A172 (cell line): ENCODE measurements around the gene BICC1. TPM values are rescaled to one million over a fixed set of nuclear protein-coding genes. Genes with fewer than 3 reads are reported as not detected.

Experiments used
- DNase-seq: peaks from one replicate; pipeline ENCODE4 v3.0.0-alpha.2; 2015; ENCODE audit warnings: low spot score
- total RNA-seq: library from RNA; depleted of rRNA; stranded (reverse); fragments of >200 nt; shearing (Covaris generic); gene quantifications from 2 replicates; pipeline ENCODE4 v1.2.3, GENCODE V29; 2014

Gene BICC1
- total RNA-seq, 1 experiment from 2014 or later, result 1.3 TPM

DNA sequence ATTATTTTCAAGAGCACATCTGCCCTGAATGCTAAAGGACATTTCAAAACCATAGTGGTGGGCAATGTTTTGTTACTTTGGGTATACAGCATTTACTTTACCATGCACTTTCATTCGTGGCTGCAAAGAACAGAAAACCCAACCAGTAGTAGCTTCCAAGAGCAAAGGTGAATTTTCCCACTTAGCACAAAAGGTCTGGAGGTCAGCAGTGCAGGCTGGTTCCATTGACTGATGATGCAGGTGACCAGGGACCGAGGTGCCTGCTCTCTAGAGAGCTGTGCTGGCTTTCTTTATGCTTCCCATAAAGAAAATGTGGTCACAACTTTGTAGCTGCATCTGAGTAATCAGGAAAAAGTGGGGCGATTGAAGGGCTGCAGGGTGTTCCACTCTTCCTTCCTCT lies 240.0 kb downstream of the BICC1 start:
- DNase-seq, result no peak

DNA sequence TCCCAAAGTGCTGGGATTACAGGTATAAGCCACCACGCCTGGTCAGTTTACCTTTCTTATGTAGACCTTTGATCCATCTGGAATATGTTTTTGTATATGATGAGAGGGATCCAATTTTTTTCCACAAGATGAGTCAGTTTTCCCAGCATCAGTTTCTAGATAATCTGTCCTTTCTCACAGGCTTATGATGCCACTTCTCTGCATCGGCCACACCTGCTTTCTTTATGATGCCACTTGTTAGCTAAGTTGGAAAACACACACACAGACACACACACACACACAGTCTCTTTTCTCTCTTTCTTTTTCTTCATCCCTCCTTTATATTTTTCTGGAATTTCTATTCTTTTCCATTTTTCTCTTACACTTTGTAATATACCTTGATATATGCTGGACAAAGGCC lies 240.8 kb downstream of the BICC1 start:
- no peak for DNase-seq

DNA sequence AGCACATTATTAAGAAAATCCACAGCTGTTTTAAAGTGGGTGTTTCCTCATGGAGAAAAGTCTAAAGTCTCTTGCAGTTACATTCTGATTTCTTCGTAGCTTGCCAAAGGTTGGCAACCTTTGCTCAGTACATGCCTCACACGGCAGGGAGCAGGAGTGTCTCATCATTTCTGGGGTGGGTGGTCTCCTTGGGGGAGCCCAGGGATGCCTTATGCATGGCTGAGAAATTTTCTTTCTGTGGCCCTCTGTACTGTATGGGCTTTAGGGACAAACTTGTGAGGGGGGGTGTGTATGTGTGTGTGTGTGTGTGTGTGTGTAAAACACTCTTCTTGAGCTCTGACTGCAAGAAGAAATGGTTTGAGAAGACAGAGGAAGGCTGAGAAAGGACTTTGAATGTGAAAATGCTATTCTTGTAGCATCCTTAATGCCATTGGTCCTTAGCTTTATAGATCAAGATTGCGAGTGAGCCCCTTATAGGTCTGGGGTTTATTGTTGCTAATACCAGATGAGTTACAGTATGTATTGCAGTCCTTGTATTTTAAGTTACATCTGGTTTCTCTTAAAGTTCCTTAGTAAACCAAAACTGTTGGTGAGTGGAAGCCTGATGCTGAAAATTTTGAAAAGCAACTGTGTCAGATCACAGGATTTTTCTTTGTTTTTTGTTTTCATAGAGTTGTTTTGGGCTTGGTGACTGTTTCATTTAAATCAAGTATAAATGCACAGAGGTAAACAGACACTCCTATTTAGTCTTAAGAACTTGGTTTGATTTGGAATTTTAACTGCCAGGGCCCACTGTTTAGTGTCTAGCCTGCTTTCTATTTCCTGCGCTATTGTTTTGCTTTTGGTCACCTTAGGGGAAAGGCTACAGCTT lies 242.0 kb downstream of the BICC1 start:
- DNase-seq, result no peak

DNA sequence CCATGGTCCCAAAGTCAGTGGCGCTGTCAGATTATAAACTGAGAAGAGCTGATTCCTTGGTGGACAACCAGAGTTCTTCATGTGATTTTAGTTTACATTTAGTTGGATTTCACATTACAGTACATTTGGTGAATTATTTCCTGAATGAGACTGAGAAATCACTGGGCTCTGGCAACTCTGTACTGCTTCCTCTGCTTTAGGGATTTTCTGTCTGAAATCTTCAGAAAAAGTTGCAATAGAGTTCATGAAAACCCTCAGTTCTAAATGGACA lies 242.6 kb downstream of the BICC1 start:
- no peak for DNase-seq

DNA sequence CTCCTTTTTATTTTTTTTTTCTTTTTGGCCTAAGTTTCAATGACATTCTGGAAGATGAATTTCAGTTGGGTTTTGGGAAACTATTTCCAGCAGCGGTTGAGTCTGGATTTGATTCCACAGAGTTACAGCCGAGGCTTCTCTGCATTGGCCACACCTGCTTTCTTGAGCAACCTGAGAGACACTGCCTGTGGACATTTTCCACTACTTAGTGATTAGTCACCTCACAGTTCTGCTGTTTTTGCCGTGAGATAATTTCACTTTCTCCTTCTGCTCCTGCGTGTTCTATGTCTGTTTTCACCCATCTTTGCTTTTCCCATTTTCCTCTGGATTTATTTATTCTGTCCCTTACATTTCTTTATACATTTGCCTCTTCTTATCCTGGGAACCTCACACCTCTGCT lies 243.0 kb downstream of the BICC1 start:
- DNase-seq, result peak; percentile 45

DNA sequence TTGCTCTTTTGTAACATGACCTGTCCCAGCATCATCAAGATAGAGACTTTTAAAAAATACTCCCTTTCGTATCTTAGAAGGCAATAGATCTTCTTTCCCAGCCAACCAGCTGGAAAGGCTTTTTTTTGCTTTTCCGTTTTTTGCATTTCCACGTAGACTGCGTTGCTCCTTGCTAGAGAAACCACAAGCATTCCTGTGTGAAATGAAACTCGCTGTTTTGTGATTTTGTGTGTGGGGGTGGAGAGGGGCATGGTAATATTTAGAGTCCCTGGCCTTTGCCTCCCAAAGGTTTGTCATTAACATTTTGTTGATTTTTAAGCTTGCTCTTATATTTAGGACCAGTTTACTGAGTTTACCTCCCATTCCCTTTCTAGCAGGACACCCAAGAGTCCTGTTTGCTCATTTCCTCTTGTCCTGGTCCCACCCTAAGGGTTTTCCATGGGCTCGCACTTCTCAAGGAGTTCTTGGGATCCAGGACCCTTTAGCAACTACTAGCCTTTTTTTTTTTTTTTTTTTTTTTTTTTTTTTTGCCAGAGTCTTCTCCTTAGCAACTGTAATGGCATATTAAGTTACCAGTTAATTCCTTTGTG lies 243.6 kb downstream of the BICC1 start:
- DNase-seq, result no peak

DNA sequence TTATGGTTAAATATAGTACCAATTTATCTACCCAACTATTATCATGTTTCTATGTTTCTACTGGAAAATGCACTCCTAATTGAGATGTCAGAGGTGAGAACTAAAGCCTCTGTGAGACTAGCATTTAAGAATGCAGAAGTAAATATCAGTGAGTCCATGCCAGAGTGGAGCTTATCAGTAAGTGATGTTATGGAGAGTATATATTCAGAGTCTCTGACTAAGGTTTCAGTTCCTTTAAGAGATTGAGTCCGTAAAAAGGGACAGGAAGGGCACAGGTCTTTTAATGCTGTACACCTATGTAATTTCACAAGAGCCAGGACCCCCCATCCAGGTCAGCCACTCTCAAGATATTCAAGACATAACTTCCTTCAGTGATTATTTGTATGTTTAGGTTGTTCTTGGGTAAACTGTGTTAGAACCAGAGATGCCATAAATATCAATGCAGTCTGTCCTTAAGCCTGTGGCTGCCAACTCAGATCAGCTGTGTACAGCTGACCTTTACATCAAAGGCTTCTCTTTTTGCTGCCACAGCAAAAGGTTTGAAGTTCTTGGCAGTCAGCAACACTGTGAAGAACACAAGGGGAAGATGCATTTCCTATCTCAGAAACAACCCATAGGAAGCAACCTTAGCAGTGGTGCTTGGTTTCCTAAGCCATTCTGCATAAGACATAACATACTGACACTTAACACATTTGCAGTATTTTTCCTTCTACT lies 244.8 kb downstream of the BICC1 start:
- DNase-seq, result no peak

DNA sequence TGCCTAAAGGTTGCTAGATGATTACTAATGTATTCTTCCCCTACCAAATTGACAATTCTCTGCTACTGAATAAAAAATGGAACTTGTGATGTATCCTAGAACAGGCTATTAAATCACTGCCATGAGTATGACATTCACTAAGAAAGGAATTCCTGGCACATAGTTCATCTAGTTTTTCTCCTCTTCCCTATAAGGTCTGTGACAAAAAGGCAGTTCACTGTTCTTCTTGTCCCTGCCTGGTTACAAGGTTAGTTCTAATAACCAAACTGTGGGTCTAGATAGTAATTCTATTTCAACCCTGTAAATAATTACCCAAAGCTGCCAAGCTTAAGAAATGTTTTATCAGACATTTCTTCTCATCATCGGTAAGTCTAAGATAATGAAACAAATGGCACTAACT lies 245.6 kb downstream of the BICC1 start:
- no peak for DNase-seq

DNA sequence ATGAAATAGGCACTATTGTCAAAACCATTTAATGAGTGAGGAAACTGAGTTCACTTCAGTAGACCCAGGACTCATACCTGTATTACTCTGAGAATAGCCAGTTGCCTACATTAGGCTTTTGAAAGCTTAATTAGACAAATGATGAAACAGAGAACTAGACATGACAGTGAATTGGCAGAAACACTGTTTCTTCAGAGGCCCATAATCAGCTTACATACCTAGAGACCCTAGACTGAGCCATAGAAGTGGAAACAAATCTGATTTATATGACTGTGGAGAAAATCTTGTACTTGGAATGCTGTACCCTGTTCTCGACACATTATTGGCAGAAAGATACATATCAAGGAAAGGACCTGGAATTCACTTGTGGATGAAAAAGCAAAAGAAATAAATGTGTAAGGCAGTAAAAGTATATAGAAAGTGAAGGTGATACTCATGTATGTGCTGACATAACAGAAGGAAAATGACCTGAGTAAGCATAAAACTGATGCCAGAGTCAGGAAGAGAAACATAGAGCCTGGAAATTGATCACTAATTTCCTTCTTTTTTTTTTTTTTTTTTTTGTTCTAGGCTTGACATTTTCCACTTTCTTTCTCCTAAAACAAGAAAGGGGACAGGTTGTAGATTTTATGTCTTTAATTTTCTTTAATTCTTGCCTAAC lies 251.5 kb downstream of the BICC1 start:
- DNase-seq, result no peak

DNA sequence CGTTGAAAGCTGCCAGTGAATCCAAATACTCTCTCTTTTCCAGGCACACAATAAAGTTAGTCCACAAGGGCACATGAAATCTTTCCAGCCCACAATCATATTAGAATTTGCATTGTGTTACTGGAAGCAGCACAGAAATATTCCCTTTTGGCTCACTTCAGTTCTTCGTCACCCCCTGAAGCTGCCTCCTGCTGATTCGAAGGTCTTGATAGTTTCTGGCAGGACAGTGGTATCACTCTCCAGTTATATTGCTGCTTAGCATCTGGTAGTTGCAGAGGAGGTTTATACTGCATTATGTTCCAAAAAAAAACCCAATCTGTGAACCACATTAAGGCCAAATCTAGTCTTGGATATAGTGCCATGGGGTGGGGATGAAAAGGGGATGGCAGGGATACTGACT lies 253.2 kb downstream of the BICC1 start:
- DNase-seq, result no peak

DNA sequence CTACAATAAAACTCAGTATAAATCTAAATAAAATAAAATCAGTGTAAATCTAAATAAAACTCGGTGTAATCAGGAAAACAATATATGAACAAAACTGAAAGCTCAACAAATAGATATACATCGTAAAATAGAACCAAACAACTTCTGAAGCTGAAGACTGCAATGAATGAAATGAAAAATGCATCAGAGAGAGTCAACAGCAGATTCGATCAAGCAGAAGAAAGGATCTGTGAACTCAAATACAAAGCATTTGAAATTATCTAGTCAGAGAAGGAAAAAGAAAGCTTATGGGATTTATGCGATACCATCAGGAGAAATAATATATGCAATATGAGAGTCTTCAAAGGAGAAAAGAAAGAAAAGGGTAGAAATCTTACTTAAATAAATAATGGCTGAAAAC lies 255.0 kb downstream of the BICC1 start:
- DNase-seq, result no peak

DNA sequence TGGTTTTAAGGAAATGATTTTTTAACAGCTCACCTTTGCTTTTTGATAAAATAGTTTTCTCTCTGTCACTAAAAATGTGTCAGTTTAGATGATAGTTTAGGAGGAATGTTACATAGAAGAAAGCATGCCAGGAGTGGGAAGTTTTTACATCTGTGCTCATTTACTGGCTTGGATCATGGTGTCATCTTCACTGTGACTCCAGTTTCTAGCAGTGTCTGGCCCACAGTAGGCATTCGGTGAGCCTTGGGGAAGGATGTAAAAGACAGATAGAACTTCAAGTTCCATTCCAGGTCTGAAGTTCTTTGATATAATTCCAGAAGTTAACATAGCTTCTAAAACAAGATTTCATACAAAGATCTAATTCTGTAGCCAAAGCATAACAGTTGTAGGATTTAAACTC lies 259.2 kb downstream of the BICC1 start:
- no peak for DNase-seq

DNA sequence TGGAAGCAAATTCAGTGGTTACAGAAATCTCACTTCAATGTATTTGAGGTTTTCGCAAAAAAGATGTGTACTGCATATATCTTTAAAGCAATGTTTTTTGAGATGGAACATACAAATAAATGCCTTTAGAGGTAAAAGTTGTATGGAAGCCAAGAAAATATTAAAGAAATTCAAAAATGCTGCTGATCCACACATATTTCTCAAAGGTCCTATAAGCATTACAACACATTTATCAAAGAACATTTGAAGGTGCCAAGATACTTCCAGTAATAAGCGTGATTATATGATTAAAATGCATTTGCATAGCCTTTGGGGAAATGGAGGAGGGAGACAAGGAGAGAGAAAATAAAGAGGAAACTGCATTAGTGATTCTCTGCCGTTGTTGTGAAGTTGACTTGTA lies 260.1 kb downstream of the BICC1 start:
- DNase-seq, result no peak

DNA sequence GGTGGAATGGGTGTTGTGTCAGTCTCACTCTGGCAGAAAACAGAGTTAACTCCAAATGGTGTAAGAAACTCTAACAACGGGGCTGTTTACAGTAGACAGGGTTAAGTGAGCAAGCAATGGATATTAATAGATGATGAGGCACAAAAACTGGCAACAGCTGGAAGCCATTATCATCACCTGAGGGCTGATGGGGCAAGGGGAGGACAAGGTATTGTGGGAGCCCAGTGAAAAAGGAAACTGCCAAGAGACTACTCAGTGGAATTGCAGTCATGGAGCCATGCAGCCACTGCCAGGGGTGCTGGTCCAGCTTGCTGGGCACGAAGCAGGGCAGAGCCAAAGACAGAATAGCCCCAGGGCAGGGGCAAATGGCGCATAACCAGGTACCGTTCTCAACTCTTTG lies 260.7 kb downstream of the BICC1 start:
- DNase-seq, result no peak

DNA sequence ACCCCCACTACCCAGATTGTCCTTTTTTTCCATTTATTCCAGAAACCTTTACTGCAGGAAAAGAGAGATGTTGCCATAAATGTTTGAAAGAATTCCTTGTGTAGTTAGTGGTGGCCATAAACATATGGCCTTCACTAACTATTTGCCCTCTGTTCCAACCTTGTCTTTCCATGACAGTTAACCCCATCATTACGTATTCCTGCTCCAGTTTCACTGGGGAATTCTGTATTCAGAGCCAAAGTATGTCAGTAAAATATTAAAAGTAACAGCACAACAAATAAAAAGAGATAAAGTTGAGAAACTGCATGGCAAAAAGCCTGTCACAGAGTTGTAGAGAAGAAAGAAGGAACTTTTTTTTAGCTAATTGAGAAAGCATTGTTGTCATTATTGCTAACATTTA lies 261.3 kb downstream of the BICC1 start:
- DNase-seq, result no peak

DNA sequence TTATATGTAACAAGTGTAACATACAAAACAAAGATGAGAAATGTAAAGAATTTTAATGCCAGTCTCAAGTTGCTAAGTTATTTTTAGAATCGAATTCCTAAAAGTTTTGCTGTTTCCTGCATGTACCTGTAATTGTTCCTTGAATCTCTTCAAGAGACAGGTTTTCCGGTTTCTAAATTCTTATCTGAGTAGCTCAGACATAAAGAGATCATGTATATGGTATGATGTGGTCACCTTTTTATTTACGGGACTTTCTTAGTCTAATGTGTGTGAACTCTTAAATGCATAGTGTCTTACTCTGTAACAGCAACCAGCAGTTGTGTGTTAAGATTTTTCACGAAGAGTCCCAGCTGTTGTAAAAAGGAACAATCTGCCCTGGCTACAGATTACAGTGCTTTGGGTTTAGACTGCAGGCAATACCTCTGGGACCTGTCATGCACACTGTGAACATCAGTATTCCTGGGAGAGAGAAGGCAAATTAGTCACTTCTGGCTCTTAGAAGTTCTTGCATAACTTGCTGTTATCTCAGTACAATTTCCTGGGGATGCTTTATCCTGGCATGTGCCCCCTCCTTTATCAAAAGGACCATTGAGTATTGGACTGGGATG lies 263.4 kb downstream of the BICC1 start:
- peak; percentile 75 for DNase-seq

DNA sequence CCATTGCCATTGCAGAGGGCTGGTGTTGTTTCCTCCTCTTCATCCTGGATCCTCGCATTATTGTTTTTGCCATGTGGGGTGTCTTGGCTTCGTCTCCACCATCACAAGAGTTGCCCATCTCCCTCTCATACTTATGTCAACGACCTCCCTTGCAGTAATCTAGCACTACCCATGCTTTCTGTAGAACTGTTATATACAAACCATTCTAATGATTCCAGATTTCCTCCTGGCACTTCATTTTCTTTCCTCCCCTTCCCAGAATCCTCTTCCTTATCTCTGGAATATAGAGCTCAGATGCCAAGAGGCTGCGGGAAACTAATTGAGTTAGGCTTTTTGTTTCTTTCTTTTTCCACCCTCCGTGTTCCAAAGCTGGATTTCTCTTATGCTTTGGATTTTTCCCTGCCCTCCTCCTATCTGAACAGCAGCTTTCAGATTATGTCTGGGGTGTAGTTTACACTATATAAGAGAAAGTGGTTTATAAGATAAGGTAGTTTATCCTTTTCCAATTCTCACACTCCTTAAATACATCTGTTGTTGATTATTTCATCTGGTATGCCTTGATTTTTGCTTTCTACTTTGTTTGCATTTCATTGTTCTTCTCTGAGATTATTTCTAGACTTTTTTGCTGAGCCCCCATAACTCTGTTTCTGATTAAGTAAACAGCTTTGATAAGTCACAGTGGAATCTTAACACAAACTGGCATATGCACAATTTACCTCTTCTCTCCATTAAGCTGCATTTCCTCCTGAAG lies 264.1 kb downstream of the BICC1 start:
- no peak for DNase-seq

DNA sequence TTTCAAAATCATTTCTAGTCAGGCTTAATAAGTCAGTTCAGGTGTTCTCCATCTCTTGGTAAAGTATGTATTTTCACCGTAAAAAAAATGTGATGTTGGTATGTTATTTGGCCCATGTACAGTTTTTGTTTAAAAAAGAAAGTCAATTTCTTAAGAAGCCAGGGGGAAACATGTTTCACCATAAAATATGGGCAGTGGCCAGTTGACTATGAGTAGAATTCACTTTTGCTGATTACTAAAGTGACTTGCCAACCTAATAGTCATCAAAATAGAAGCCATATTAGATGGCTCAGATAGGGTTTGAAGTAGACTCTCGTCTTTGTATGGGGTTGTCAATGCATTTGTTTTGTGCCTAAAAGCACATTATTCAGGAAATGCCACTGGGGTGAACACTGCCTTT lies 266.3 kb downstream of the BICC1 start:
- DNase-seq, result no peak

DNA sequence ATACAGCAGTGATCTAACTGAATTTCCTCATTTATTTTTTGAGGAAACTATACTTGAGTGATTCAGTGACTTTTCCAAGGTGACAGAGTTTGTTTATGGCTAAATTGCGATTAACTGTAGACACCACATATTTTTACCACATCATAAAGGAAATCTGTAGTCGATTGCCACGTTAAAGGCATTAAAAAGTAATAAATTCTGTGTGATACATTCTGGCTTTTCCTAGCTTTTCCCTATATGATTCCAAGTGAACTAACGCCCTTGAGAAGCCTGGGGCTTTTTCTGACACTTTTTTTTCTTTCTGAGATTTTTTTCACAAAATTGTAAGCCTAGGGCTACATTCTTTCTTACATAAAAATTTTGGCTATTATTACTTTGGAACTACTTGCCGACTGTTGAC lies 266.9 kb downstream of the BICC1 start:
- DNase-seq, result no peak

DNA sequence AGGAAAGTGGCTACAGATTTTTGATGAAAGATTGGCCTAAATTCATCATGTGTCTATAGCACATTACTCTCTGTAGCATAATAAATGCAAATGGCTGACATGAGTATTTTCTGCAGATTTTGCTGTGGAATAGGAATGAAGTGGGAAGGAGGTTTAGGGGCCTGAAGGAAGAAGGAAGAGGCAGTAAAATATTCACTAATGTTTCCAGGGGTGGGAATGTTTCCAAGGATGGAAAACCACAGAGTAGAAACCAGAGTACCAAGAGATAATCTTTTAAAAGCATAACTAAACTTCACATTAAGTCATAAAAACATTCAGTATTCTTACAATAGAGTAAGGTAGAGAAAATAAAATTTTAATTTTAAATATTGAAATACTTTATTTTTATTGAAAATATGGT lies 267.8 kb downstream of the BICC1 start:
- DNase-seq, result no peak

DNA sequence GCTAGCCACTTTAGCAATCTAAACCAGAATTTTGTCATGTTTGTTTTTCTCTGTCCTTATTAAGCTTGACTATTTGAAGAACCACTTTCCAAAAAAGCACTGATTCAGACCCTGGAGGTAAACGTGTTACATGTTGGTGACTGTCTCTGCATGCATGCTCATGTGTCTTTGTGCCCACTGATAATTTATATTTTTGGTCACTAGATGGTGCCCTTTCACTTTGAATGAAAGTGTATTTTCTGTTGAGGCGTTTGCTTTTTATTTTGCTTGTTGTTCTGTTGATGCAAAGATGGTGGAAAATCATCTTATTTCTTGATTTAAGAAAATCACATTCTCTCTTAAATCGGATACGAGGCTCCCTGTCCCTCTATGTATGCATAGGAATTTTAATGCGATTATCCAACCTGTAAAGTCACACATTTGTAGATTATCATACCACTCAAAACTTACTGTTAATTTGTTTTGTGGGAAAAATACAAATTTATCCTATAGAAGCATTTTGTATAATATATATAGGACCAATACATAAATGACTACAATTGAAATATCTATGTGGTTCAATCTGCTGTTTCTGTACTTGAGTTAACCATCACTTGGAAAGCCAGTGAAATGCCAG lies 269.3 kb downstream of the BICC1 start:
- DNase-seq, result peak; percentile 19
